ENCODE measurements around the gene CDC14C.

Gene CDC14C

DNA sequence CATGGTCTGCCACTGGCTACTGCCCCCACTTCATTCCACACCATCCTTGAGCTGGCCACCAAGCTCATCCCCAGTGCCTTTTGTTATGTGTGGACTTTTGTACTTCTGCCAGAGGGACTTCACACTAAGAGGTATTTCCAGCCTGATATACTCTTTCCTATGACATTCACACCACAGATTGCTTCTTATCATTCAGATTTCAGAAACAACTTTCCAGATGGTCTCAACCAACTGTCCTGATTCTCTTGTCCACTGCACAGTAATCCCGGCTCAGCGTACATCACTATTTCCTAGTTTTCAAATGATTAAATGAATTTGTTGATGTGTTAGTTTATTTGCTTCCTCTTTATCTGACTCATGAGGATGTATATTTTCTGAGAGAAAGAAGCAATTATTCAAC is 7.1 kb downstream of the CDC14C start:
- H3K4me1 ChIP-seq (ENCODE audit: control insufficient read depth, insufficient read depth, low read length): no peaks in the 10 kb centered on the region
- H3K36me3 ChIP-seq (ENCODE audit: control insufficient read depth in 2 of 2, insufficient read depth in 2 of 2, low read length in 2 of 2): no peaks in the 10 kb centered on the region
- no peaks in the 10 kb centered on the region for H3K9me3 ChIP-seq (ENCODE audit: control insufficient read depth in 2 of 2, low read length in 2 of 2)
- no peak overlapping the region for H3K27ac ChIP-seq (ENCODE audit: low read length)
- H3K4me3 ChIP-seq (ENCODE audit: low read length in 2 of 2): no peak overlapping the region
- H3K9ac ChIP-seq (ENCODE audit: low read length in 2 of 2): no peak overlapping the region
- H3K27me3 ChIP-seq (ENCODE audit: control insufficient read depth in 1 of 2, insufficient read depth in 2 of 2, low read length in 2 of 2): no peaks in the 10 kb centered on the region

DNA sequence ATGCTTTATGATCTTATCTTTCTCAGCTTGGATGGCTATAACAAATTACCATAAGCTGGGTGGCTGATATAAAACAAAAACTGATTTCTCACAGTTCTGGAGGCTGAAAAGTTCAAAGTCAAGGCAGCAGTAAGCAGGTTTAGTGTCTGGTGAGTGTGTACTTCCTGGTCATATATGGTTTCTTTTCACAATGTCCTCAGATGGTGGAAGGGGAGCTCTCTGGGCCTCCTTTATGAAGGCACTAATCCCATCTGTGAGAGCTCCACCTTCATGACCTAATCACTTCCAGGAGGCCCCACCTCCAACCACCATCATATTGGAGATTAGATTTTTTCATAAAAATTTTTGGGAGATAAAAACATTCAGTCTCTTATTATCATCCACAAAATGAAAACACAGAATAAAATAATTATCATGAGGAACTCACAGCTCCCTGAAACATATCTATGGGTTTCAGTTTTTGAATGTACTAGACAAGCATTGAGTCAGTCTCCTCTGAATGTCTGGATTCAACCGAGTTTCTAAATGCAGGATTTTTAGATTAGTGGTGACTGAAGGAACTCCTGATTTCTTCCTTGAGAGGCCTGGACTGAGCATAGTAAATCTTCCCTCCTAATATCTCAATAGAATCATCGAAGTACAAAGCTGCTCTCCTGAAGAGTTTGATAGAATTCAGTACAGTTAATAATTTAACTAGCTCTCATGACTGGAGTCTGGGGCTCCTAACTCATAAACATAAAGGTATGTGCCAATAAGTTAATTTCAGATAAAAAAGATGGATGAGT is 8.0 kb downstream of the CDC14C start:
- no peak overlapping the region for H3K4me3 ChIP-seq (ENCODE audit: low read length in 2 of 2)
- no peak overlapping the region for H3K27ac ChIP-seq (ENCODE audit: low read length)
- H3K27me3 ChIP-seq (ENCODE audit: control insufficient read depth in 1 of 2, insufficient read depth in 2 of 2, low read length in 2 of 2): no peaks in the 10 kb centered on the region

DNA sequence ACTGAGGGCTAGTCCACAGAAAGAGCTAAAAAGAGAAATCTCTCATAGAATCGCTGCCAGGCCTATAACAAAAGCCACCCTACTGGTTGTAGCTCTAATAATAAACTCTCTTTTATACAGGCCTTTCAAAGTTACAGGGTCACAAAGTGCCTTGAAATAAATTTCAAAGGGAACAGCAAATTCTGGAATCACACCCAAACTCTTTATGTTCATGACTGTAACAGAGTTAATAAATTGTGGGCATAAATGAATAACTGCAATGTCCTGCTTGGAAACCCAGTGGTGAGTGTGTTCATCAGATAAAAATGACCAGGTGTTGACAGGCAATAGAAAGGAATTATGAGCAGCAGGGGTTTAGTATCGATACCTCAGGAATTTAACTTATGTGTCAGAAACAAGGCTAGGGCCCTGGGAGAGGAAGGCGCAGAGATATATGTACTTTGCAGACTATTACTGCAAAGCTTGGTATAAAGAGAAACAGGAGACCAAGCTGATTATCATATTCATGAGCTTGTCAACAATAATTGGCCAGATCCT is 9.3 kb downstream of the CDC14C start:
- Histone ChIP-seq H3K4me1 (ENCODE audit: control insufficient read depth, insufficient read depth, low read length) (no peaks in the 10 kb centered on the region), H3K4me3 (ENCODE audit: low read length in 2 of 2) (no peak overlapping the region), H3K36me3 (ENCODE audit: control insufficient read depth in 2 of 2, insufficient read depth in 2 of 2, low read length in 2 of 2) (no peaks in the 10 kb centered on the region), H3K9me3 (ENCODE audit: control insufficient read depth in 2 of 2, low read length in 2 of 2) (no peaks in the 10 kb centered on the region), H3K9ac (ENCODE audit: low read length in 2 of 2) (no peak overlapping the region), H3K27ac (ENCODE audit: low read length) (no peak overlapping the region), H3K27me3 (ENCODE audit: control insufficient read depth in 1 of 2, insufficient read depth in 2 of 2, low read length in 2 of 2) (no peaks in the 10 kb centered on the region)

More for the DNA sequence above, 8.0 kb downstream of the CDC14C start:
- no peaks in the 10 kb centered on the region for H3K36me3 ChIP-seq (ENCODE audit: control insufficient read depth in 2 of 2, insufficient read depth in 2 of 2, low read length in 2 of 2)
- H3K4me1 ChIP-seq (ENCODE audit: control insufficient read depth, insufficient read depth, low read length): no peaks in the 10 kb centered on the region
- no peaks in the 10 kb centered on the region for H3K9me3 ChIP-seq (ENCODE audit: control insufficient read depth in 2 of 2, low read length in 2 of 2)
- H3K9ac ChIP-seq (ENCODE audit: low read length in 2 of 2): no peak overlapping the region

DNA sequence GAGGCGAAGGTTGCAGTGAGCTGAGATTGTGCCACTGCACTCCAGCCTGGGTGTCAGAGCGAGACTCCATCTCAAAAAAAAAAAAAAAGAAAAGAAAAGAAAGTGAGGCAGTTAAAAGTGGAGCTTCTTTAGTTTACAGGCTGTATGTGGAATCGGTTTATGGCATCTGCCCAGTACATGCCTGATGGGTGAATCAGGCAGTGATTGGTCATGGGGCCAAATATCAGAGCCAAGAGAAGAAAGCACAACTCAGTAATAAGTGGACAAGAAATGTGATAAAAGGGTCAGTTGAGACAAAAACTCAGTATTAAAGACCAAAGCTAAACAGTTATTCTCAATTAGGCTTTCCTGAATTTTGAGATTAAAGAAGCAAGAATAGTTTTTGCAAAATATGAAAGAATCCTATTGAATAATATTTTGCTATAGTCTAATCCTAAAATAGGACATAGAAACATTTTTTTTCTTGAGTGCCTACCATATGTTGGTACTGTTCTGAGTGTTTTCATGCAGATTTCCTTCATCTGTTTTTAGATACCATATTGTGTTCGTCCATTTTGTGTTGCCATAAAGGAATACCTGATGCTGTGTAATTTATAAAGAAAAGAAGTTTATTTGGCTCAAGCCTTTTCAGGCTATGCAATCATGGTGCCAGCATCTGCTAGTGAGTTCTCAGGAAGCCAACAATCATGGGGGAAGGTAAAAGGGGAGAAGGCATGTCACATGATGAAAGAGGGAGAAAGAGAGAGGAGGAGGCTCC is 14.4 kb downstream of the CDC14C start:
- no peak overlapping the region for H3K9ac ChIP-seq (ENCODE audit: low read length in 2 of 2)
- H3K27me3 ChIP-seq (ENCODE audit: control insufficient read depth in 1 of 2, insufficient read depth in 2 of 2, low read length in 2 of 2): no peaks in the 10 kb centered on the region
- H3K27ac ChIP-seq (ENCODE audit: low read length): no peak overlapping the region
- no peak overlapping the region for H3K4me3 ChIP-seq (ENCODE audit: low read length in 2 of 2)
- H3K36me3 ChIP-seq (ENCODE audit: control insufficient read depth in 2 of 2, insufficient read depth in 2 of 2, low read length in 2 of 2): no peaks in the 10 kb centered on the region
- H3K4me1 ChIP-seq (ENCODE audit: control insufficient read depth, insufficient read depth, low read length): no peaks in the 10 kb centered on the region
- H3K9me3 ChIP-seq (ENCODE audit: control insufficient read depth in 2 of 2, low read length in 2 of 2): no peaks in the 10 kb centered on the region

DNA sequence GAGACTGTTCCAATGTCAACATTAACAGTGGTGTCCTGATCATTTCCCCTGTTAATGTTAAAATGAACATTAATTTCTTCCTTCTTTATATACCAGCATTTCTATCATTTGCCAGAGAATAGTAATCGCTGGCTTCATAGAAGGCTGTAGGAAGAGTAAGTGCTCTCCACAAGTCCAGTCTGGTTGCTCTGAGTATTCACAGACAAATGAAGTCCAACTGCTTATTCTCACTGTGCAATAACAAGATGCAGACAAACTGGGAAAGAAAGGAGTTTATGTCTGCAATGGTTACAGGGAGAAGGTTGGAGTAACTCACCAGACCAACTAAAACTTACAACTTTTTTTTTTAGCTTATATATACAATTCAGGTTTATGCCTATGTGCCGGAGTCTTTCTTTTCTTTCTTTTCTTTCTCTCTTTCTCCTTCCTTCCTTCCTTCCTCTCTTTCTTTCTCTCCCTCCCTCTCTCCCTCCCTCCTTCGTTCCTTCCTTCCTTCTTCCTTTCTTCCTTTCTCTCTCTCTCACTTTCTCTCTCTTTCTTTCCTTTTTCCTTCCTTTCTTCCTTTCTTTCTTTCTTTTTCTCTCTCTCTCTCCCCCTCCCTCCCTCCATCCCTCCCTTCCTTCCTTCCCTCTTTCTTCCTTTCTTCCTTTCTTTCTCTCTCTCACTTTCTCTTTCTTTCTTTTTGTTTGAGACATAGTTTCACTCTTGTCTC is 19.1 kb downstream of the CDC14C start:
- no peak overlapping the region for H3K4me3 ChIP-seq (ENCODE audit: low read length in 2 of 2)
- no peaks in the 10 kb centered on the region for H3K27me3 ChIP-seq (ENCODE audit: control insufficient read depth in 1 of 2, insufficient read depth in 2 of 2, low read length in 2 of 2)
- no peaks in the 10 kb centered on the region for H3K4me1 ChIP-seq (ENCODE audit: control insufficient read depth, insufficient read depth, low read length)
- H3K9me3 ChIP-seq (ENCODE audit: control insufficient read depth in 2 of 2, low read length in 2 of 2): no peaks in the 10 kb centered on the region
- no peak overlapping the region for H3K9ac ChIP-seq (ENCODE audit: low read length in 2 of 2)
- H3K27ac ChIP-seq (ENCODE audit: low read length): no peak overlapping the region
- no peaks in the 10 kb centered on the region for H3K36me3 ChIP-seq (ENCODE audit: control insufficient read depth in 2 of 2, insufficient read depth in 2 of 2, low read length in 2 of 2)

DNA sequence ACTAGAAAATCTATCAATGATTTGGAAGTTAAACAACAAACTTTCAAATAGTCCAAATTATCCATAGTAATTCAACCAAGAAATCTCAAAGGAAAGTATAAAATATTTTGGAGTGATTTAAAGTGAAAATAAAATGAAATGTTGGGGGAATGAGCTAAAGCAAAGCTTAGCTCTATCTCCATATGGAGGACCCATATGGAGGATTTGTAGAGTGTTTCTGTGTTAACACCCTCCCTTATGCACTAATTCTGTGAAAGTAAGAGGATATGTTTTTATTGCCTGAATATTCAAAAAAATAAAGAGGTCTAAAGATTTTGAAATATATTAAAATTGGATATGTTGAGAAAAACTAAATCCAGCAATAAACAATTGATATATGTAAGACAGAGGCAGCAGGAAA is 31.6 kb downstream of the CDC14C start:
- no peak overlapping the region for H3K9ac ChIP-seq (ENCODE audit: low read length in 2 of 2)
- no peaks in the 10 kb centered on the region for H3K36me3 ChIP-seq (ENCODE audit: control insufficient read depth in 2 of 2, insufficient read depth in 2 of 2, low read length in 2 of 2)
- H3K27ac ChIP-seq (ENCODE audit: low read length): no peak overlapping the region
- H3K4me3 ChIP-seq (ENCODE audit: low read length in 2 of 2): no peak overlapping the region
- no peaks in the 10 kb centered on the region for H3K9me3 ChIP-seq (ENCODE audit: control insufficient read depth in 2 of 2, low read length in 2 of 2)
- no peaks in the 10 kb centered on the region for H3K4me1 ChIP-seq (ENCODE audit: control insufficient read depth, insufficient read depth, low read length)
- no peaks in the 10 kb centered on the region for H3K27me3 ChIP-seq (ENCODE audit: control insufficient read depth in 1 of 2, insufficient read depth in 2 of 2, low read length in 2 of 2)

DNA sequence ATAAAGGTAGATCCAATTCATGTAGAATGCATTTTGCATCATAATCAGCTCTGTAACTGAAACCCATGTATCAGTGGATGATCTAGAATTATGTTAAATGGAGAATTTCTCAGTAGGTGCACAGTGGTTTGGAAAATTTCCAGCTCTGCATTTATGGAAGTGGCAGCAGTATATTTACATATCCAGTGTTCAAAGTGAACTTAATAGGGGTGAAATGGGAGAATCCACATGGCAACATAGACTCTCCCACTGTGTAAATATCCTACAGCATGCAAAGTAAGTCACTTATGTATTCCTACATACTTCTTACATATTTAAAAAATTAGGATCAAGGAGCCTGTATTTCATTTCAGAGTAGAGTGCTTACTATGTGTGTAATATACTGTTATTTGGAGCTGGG is 35.3 kb downstream of the CDC14C start:
- no peaks in the 10 kb centered on the region for H3K9me3 ChIP-seq (ENCODE audit: control insufficient read depth in 2 of 2, low read length in 2 of 2)
- no peaks in the 10 kb centered on the region for H3K36me3 ChIP-seq (ENCODE audit: control insufficient read depth in 2 of 2, insufficient read depth in 2 of 2, low read length in 2 of 2)
- no peak overlapping the region for H3K9ac ChIP-seq (ENCODE audit: low read length in 2 of 2)
- no peak overlapping the region for H3K27ac ChIP-seq (ENCODE audit: low read length)
- no peaks in the 10 kb centered on the region for H3K27me3 ChIP-seq (ENCODE audit: control insufficient read depth in 1 of 2, insufficient read depth in 2 of 2, low read length in 2 of 2)
- H3K4me3 ChIP-seq (ENCODE audit: low read length in 2 of 2): no peak overlapping the region
- no peaks in the 10 kb centered on the region for H3K4me1 ChIP-seq (ENCODE audit: control insufficient read depth, insufficient read depth, low read length)

DNA sequence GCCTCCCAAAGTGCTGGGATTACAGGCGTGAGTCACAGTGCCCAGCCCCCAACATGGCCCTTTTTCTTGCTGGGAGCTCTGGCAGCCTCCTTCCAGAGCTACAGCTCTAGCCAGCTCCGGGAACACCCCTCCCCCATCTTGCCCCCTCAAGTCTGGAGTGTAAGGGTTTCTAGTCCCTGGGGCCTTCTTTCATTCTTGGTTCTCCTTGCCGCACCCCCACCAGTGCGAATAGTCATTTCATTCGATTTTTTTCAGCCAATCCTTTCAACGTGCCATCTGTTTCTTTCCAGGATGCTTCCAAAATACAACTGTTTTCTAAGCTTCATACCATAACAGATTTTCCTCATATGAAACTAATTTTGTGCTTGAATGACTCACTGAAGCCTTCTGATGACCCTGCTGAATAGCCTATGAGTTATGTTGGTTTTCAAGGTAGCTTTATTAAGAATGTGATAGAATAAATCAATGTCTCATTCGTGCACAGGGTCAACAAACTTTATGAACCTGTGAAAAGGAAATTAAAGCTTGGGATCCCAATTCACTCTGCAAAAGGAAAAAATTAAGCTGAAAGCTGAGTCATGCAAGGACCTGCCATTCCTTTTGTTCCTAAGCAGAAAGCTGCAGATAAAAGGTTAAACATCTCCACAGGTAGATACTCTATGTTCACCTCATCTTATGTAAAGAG is 38.6 kb downstream of the CDC14C start:
- no peaks in the 10 kb centered on the region for H3K9me3 ChIP-seq (ENCODE audit: control insufficient read depth in 2 of 2, low read length in 2 of 2)
- no peaks in the 10 kb centered on the region for H3K27me3 ChIP-seq (ENCODE audit: control insufficient read depth in 1 of 2, insufficient read depth in 2 of 2, low read length in 2 of 2)
- H3K27ac ChIP-seq (ENCODE audit: low read length): no peak overlapping the region
- no peaks in the 10 kb centered on the region for H3K36me3 ChIP-seq (ENCODE audit: control insufficient read depth in 2 of 2, insufficient read depth in 2 of 2, low read length in 2 of 2)
- no peak overlapping the region for H3K9ac ChIP-seq (ENCODE audit: low read length in 2 of 2)
- H3K4me3 ChIP-seq (ENCODE audit: low read length in 2 of 2): no peak overlapping the region
- no peaks in the 10 kb centered on the region for H3K4me1 ChIP-seq (ENCODE audit: control insufficient read depth, insufficient read depth, low read length)

DNA sequence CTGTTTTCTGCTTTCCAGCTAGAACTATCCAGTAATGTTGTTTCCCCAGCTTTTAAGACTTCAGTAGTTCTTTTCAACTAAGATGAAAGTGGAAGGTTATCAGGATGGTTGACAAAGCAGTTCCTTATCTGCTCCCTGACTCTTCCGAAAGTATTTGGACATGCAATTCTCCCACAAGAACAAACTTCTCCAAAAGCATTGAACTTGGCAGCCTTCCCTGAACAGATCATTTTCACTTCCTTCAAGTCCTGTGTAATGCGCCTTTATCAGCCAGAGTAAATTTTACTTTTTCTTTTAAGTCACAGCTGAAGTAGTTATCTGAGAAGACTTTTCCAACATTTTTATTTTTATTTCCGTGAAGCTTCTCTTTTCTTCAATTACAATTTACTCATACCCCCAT is 39.7 kb downstream of the CDC14C start:
- Histone ChIP-seq H3K9me3 (ENCODE audit: control insufficient read depth in 2 of 2, low read length in 2 of 2) (no peaks in the 10 kb centered on the region), H3K36me3 (ENCODE audit: control insufficient read depth in 2 of 2, insufficient read depth in 2 of 2, low read length in 2 of 2) (no peaks in the 10 kb centered on the region), H3K27me3 (ENCODE audit: control insufficient read depth in 1 of 2, insufficient read depth in 2 of 2, low read length in 2 of 2) (no peaks in the 10 kb centered on the region), H3K4me1 (ENCODE audit: control insufficient read depth, insufficient read depth, low read length) (no peaks in the 10 kb centered on the region), H3K27ac (ENCODE audit: low read length) (no peak overlapping the region), H3K9ac (ENCODE audit: low read length in 2 of 2) (no peak overlapping the region), H3K4me3 (ENCODE audit: low read length in 2 of 2) (no peak overlapping the region)

DNA sequence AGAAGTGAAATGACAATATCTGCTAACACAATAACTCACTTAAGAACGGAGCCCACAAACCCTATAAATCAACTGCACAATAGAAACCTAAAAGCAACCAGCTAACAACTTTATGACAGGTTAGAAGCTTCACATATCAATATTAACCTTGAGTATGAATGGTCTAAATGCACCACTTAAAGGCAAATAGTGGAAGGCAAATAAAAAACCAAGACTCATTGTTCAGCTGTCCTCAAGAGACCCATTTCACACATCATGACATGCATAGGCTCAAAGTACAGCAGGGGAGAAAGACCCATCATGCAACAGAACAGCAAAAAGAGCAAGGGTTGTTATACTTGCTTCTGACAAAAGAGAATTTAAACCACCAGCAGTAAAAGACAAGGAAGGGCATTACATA is 46.8 kb downstream of the CDC14C start:
- Histone ChIP-seq H3K36me3 (ENCODE audit: control insufficient read depth in 2 of 2, insufficient read depth in 2 of 2, low read length in 2 of 2) (no peaks in the 10 kb centered on the region), H3K27me3 (ENCODE audit: control insufficient read depth in 1 of 2, insufficient read depth in 2 of 2, low read length in 2 of 2) (no peaks in the 10 kb centered on the region), H3K27ac (ENCODE audit: low read length) (no peak overlapping the region), H3K4me3 (ENCODE audit: low read length in 2 of 2) (no peak overlapping the region), H3K9ac (ENCODE audit: low read length in 2 of 2) (no peak overlapping the region), H3K4me1 (ENCODE audit: control insufficient read depth, insufficient read depth, low read length) (no peaks in the 10 kb centered on the region), H3K9me3 (ENCODE audit: control insufficient read depth in 2 of 2, low read length in 2 of 2) (no peaks in the 10 kb centered on the region)
